Peyer's patch (tissue), 4 donors: ENCODE measurements around the gene TRIM15.

Source experiments
- POLR2A ChIP-seq, 2 donors: fragments of 450-650 bp; IDR thresholded peaks; one replicate each; pipeline ENCODE4 v1.5.1; 2017; ENCODE audit warnings: antibody characterized with exemption in 2 of 2, mild to moderate bottlenecking in 2 of 2, moderate library complexity in 2 of 2
- TF ChIP-seq, protein P1 (sequence below), 6 experiments: fragments of 450-650 bp in 4 of 6; fragments of 200-600 bp in 2 of 6; sonication (generic) in 1 of 6; IDR thresholded peaks; one replicate each; pipeline ENCODE4 v1.5.1; 2017 to 2019; ENCODE audit warnings: antibody characterized with exemption in 6 of 6, mild to moderate bottlenecking in 3 of 6, moderate library complexity in 1 of 6

GRCh38 chr6:30198166-30199084 is 35.1 kb downstream of the TRIM15 start:
- TF ChIP-seq, protein P1, sequence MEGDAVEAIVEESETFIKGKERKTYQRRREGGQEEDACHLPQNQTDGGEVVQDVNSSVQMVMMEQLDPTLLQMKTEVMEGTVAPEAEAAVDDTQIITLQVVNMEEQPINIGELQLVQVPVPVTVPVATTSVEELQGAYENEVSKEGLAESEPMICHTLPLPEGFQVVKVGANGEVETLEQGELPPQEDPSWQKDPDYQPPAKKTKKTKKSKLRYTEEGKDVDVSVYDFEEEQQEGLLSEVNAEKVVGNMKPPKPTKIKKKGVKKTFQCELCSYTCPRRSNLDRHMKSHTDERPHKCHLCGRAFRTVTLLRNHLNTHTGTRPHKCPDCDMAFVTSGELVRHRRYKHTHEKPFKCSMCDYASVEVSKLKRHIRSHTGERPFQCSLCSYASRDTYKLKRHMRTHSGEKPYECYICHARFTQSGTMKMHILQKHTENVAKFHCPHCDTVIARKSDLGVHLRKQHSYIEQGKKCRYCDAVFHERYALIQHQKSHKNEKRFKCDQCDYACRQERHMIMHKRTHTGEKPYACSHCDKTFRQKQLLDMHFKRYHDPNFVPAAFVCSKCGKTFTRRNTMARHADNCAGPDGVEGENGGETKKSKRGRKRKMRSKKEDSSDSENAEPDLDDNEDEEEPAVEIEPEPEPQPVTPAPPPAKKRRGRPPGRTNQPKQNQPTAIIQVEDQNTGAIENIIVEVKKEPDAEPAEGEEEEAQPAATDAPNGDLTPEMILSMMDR (IDR thresholded peaks at IDR 0.05): no peak
- no peak for TF ChIP-seq POLR2A (IDR thresholded peaks at IDR 0.05)
